GM12892 (cell line): Measurements from ENCODE around the gene PIK3AP1.
"Not testable (repeated sequence)": the region's sequence is repeated elsewhere in the genome, so short reads cannot be mapped to it uniquely, and the experiment has no call there.

ENCODE experiments used
- DNase-seq: peaks from one replicate; pipeline ENCODE4 v3.0.0; 2011; ENCODE audit not compliant: insufficient read length
- FAIRE-seq: peaks from 2 replicates; lab custom pipeline; 2011; peaks lifted over from hg19 to GRCh38; lab: Jason Lieb, UNC
- POLR2A ChIP-seq: IDR thresholded peaks from 2 replicates; pipeline ENCODE4 v1.6.1; 2011; ENCODE audit warnings: low read depth, low read length, control low read depth
- POLR2AphosphoS5 ChIP-seq: IDR thresholded peaks from 2 replicates; pipeline ENCODE4 v1.6.1; 2011; ENCODE audit warnings: low read depth, low read length, control low read depth
- TAF1 ChIP-seq: IDR thresholded peaks from 2 replicates; pipeline ENCODE4 v1.6.1; 2011; ENCODE audit warnings: low read depth, mild to moderate bottlenecking, control low read depth, low read length, borderline replicate concordance

The PIK3AP1 gene

DNA sequence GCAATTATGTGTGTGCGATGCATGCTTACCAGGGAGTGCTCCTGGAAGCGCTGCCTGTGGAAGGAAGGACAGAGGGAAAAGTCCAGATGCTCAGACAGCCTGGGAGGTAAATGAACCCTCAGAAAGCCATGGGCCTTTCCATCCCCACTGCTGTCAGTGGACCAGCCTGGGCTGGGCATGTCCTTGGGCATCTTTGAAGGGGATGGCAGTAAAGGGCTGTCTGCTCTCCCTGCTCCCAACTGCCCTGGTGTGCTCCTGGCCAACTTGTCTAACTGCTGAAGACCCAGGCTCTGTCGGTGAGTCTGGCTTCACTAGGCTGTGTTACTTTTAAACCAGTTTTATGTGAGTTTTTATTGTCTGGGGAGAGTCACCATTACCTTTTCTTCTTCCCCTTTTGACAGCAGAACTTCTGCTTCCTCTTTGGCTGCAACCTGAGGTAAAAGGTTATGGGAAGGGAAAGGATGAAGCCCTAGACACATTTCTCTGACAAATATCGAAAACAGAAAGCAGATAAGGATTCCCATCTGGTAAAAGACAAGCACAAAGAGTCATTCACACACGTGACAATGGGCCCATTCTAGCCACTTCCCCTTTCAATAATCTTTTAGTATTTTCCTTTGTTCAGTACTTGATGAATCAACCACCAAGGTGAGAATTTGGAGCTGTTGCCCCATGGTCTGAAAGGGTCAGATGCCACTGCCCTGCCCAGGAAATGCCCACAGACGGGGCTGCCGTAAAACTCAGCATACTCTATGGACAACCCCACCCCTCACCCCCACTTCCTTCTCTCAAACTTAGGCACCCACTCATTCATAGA lies 27.6 kb upstream of the PIK3AP1 start:
- TF ChIP-seq POLR2A: no peak
- no peak for TF ChIP-seq POLR2AphosphoS5
- no peak for TF ChIP-seq TAF1
- DNase-seq (no peak), FAIRE-seq (peak; percentile 98)

DNA sequence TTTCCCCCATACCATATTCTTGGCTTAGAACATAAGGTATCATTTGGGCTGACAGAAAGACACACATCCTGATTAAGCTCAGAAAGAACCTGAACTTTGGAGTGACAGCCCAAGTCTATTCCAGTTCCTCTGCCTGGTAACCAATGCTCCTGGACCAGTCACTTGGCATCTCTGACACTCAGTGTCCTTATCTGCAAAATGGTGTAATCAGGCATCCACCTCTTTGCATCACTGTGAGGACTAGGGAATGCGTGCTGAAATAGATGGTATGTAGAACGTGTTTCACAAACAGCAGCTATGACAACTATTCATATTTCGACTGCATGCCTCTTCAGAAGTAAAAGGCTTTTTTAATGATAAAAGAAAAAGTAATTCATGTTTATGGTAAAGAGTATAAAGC lies 26.2 kb upstream of the PIK3AP1 start:
- FAIRE-seq (peak; percentile 62), DNase-seq (no peak)
- no peak for TF ChIP-seq POLR2A
- TF ChIP-seq POLR2AphosphoS5: no peak
- no peak for TF ChIP-seq TAF1

DNA sequence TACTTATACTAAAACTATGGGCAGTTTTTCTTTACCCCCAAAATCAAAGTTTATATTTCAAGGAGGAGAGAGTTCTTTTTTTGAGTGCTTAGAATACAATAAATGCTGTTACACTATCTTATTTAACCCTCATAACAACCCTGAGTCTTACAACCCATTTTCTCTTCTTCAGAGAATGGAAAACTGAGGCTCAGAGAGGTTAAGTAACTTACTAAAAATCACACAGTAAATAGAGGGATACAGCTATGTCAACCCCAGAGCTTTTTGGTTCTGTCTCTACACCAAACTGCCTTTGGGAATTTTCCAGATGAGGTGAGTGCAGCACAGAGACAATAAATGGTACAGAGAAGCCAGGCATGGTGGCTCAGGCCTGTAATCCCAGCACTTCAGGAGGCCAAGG lies 25.6 kb upstream of the PIK3AP1 start:
- TF ChIP-seq POLR2AphosphoS5: no peak
- TF ChIP-seq POLR2A: no peak
- no peak for TF ChIP-seq TAF1
- FAIRE-seq (no peak), DNase-seq (no peak)

DNA sequence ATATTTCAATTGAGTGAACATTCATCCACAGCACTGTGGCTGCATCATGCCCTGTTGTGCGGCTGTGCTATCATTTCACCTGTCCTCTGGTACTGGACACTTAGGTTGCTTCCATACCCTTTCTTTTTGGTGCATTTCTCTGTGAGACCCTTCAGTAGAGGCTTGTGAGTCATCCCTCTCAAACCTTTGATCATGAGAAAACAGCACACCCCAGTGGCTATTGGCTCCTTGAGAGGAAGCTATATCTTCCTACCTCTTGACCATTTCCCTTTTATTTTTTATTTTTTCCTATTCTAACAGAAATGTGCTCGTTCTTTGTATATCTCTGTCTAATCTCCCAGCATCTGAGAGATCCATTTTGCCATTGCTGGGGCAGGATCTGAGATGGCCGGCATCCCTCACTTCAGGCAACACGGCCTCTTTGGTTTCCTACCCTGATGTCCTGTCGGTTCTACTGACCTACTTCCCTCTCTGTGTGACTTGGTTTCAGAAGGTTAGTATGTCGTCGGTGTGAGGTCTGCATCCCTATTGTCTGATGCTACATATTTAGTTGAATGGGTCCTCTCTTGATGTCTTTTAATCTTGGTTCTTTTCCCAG lies 23.8 kb upstream of the PIK3AP1 start:
- TF ChIP-seq POLR2A: no peak
- TF ChIP-seq TAF1: no peak
- no peak for TF ChIP-seq POLR2AphosphoS5
- FAIRE-seq (peak; percentile 83), DNase-seq (no peak)

DNA sequence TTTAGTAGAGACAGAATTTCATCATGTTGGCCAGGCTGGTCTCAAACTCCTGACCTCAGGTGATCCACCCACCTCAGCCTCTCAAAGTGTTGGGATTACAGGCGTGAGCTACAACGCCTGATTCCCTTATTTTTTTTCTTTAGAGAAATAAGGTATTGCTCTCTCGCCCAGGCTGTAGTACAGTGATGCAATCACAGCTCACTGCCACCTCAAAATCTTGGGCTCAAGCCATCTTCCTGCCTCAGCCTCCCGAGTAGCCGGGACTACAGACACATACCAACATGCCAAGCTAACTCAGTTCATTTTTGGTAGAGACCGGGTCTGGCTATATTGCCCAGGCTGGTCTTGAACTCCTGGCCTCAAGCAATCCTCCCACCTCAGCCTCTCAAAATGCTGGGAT lies 21.2 kb upstream of the PIK3AP1 start:
- DNase-seq, FAIRE-seq: not testable (repeated sequence)

DNA sequence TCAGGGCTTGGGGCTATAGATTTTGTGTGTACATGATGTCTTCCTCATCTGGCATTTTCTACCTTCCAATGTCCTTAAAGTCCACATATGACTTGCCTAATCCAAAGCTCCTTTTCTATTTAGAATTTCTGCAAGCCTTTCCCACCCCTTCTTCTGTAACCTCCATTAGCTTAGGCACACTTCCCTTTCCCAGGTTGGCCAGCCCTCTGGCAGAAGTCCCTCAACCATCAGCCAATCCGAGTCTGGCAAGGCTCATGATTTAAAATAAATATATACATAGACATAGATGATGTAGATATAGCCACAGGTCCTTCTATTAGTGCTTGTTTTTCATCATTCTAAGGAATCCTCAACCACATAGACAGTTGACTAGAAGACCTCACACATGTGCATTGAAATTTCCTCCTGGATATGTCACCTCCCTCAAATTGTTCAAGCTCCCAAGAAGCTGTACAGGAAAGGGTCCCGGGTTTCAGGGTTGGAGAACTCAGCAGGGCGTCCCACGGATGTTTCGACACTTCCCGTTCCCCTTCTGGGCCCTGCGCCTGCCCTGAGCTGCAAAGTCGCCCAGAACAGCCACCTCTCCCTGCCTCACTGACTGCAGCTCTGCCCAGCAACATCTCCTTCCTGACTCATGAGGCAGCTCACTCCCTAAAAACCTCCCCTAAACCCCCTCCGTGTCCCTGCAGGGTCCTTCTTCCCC lies 20.4 kb upstream of the PIK3AP1 start:
- TF ChIP-seq TAF1: no peak
- no peak for TF ChIP-seq POLR2A
- TF ChIP-seq POLR2AphosphoS5: no peak
- no peak for DNase-seq
- FAIRE-seq: no peak

DNA sequence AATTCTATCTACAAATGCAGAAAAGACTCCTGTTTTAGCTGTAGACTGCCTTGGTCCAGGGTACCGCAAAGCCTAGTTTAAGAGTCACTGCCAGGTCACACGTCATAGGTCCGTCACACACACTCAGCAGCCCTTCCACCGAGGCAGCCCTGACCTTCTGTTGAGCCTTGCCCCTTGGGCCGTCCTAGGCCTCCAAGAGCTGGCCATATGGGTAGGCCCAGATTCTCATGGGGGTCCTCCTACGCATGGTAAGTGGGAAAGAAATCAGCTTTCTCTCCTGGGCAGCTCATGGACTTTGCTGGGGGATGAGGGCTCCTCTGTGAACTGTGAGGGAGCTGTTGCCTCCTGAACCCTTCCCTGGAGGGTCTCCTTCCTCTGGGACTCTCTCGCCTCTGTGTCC lies 19.8 kb upstream of the PIK3AP1 start:
- TF ChIP-seq POLR2AphosphoS5 (no peak), POLR2A (no peak), TAF1 (no peak)
- DNase-seq: no peak
- no peak for FAIRE-seq

DNA sequence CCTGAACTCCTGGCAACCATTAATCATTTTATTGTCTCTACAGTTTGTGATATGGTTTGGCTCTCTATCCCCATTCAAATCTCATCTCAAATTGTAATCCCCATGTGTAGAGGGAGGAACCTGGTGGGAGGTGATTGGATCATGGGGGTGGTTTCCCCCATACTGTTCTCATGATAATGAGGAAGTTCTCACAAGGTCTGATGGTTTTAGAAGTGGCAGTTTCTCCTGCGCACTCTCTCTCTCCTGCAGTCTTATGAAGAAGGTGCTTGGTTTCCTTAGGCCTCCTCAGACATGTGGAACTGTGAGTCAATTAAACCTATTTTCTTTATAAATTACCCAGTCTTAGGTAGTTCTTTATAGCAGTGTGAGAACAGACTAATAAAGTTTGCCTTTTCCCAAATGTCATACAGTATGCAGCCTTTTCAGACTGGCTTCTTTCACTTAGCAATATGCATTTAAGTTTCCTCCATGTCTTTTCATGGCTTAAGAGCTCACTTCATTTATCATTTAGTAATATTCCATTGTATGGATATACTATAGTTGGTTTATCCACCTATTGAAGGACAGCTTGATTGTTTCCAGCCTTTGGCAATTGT lies 17.1 kb upstream of the PIK3AP1 start:
- DNase-seq: not testable (repeated sequence)

DNA sequence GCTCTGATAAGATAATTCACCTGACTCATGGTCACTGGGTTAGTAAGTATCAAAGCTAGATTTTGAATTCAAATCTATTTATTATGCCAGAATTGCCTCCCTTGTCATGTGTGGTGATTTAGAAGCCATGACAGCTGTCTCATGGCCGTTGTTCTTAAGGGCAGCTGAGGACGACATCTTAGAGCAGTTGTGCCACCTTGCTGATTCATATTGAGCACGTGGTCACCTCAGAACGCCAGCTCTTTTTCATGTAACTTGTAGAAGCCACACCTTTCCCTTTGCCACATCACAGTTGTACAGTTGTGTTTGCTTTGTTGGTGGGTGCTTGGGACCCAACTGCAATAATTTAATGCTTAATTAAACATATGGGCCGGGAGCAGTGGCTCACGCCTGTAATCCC lies 4.3 kb upstream of the PIK3AP1 start:
- DNase-seq (no peak), FAIRE-seq (no peak)
- no peak for TF ChIP-seq TAF1
- no peak for TF ChIP-seq POLR2AphosphoS5
- no peak for TF ChIP-seq POLR2A

More for the DNA sequence above, 17.1 kb upstream of the PIK3AP1 start:
- not testable (repeated sequence) for FAIRE-seq

DNA sequence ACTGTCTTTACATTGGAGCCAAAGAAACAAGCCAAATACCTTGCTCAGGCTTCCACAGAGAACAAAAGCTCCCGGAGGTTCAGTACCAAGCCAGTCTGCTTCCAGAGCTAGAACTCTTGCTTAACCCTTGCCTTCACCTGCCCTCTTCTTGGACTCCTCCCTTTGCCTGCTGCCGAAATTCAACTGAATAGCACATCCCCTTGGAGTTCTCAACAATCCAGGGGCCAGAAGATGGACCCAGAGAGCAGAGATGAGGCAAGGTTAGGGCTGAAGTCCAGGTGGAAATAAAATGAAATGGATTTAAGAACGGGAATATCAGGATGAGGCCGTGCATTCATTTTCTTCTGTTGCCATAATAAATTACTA lies 876 bp upstream of the PIK3AP1 start:
- FAIRE-seq: no peak
- no peak for TF ChIP-seq POLR2A
- no peak for TF ChIP-seq TAF1
- no peak for TF ChIP-seq POLR2AphosphoS5
- no peak for DNase-seq

DNA sequence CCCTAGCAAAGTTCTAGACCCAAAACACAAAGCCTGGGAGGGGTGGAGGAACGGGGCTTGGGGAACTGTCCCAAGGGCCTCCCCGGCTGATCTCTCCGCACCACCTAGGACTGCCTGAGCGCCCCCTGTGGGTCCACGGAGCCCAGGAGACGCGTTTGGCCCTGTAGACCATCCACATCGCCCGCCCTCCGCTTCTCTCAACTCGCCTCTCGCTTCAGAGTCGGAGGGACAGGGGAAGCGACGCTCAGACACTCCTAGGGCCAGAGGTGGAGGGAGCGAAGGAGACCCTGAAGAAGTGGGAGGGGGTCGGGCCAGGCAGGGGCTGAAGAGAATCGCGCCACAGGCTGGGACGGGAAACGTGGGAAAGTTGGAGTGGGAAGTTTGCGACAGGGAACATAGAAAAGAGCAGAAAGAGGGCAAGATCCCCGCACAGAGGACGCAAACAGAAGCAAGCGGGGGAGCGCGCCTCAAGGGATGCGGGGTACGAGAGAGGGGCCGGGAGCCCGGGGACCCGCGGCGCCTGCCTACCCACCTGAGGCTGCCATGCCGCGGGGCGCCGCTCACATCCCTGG lies 378 bp downstream of the PIK3AP1 start:
- DNase-seq (peak; percentile 73), FAIRE-seq (peak; percentile 98)
- TF ChIP-seq TAF1 (no peak), POLR2A (no peak), POLR2AphosphoS5 (no peak)

DNA sequence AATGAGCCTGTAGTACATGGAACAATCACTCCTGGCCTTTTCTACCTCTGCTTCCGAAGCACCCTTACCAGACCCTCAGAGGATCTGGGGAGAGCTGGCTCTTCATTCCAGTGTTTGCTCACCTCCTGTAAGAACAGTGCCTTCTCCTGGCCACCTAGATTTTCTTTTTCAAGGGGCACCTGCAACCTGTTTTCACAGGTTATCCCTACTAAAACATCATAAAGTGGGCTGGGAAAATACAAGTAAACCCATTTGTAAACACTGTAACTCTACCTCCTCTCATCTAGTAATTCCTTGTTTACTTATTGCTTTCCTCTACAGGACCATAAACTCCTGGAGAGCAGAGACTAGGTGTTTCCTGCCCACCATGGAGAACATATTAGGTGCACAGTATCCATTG lies 1.1 kb downstream of the PIK3AP1 start:
- no peak for DNase-seq
- FAIRE-seq: no peak
- TF ChIP-seq TAF1: no peak
- no peak for TF ChIP-seq POLR2AphosphoS5
- TF ChIP-seq POLR2A: no peak

DNA sequence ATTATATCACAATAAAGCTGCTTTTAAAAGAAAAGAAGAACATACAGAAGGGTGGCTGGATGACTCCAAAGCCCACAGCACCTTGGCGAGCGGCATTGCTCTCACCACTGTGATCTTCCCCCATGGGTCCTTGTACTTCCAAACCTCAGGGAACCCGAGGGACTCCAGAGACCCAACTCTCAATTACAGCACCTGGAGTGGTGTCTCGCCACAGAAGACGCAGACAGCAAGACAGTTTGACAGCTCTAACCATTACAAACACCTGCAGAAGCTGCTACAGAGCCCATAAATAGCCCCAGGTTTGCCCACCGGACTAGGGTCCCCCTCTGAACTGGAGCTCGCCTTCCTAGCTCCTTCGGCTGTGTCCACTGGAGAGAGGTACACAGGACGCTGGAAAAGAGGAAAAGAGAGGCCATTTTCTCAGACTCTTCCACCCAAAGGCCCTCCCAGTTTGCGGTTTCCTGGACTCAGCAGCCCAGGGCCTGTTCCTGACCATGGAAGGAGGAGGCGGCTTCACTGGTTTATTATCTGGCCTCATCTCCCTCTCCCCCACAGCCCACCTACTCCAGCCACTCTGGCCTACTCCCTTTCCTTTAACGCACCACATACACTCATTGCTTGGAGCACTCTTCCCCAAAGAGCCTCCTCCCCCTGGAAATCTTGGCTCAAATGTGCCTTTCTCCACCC lies 1.9 kb downstream of the PIK3AP1 start:
- FAIRE-seq (peak; percentile 89), DNase-seq (no peak)
- TF ChIP-seq TAF1 (no peak), POLR2A (no peak), POLR2AphosphoS5 (no peak)
